ENCODE results near the gene CPE. TPM values are rescaled to one million over a fixed set of nuclear protein-coding genes. Genes with fewer than 3 reads are reported as not detected.

Gene CPE
- total and polyA plus RNA-seq, 10 of the 15 experiments (the other 5 are each of a cell fraction or from before 2014, with no cell fraction given), result 0.05 to 0.14 TPM; not detected in 8

GRCh38 chr4:165330071-165330470 is 48.7 kb upstream of the CPE start (continued):
- TF ChIP-seq REST (IDR thresholded peaks at IDR 0.05; ENCODE audit: low read depth, low read length), result no peak

- CTCF ChIA-PET, result interaction anchor here (0.9 to 1.6 kb wide), 4 partner anchors 11 to 199 kb away, joined by 3 to 8 read pairs (median 3); no protein-coding TSS in a partner anchor
- Histone ChIP-seq H3K36me3 (ENCODE audit: control insufficient read depth in 2 of 2, insufficient read depth in 2 of 2, low read length in 1 of 2) (peaks cover 0 to 9% of the 10 kb centered on the region in 2 experiments; a peak in 2 of 4 replicates), H3K9ac (ENCODE audit: control insufficient read depth, insufficient read depth, low read length) (no peak overlapping the region), H3K27ac (ENCODE audit: control insufficient read depth, insufficient read depth) (no peak overlapping the region), H3K79me2 (ENCODE audit: control insufficient read depth, insufficient read depth, low read length) (peaks cover 82% of the 10 kb centered on the region), H3K27me3 (replicated peaks in 1 of 2; ENCODE audit: control insufficient read depth in 2 of 2, insufficient read depth in 2 of 2, low read length in 1 of 2) (no peaks in the 10 kb centered on the region), H3K9me3 (replicated peaks; ENCODE audit: control insufficient read depth, insufficient read depth, low read length) (no peaks in the 10 kb centered on the region), H2AFZ (ENCODE audit: control insufficient read depth, low read depth, low read length) (no peak overlapping the region), H4K20me1 (ENCODE audit: control insufficient read depth, insufficient read depth) (no peaks in the 10 kb centered on the region), H3K4me1 (ENCODE audit: control insufficient read depth, insufficient read depth, low read length) (peaks cover 4% of the 10 kb centered on the region), H3K4me3 (peak overlapping the region; percentile 60), H3K4me2 (ENCODE audit: control insufficient read depth, insufficient read depth) (peak overlapping the region; percentile 88)
- no peak for TF ChIP-seq TCF7 (IDR thresholded peaks at IDR 0.05; ENCODE audit: borderline replicate concordance)
- TF ChIP-seq LARP7 (IDR thresholded peaks at IDR 0.05), result no peak
- no peak for TF ChIP-seq POLR2AphosphoS5 (IDR thresholded peaks at IDR 0.05; ENCODE audit: low read length)
- TF ChIP-seq CHD4 (IDR thresholded peaks at IDR 0.05), result no peak
- TF ChIP-seq SUZ12 (IDR thresholded peaks at IDR 0.05; ENCODE audit: unreplicated experiment), result no peak
- TF ChIP-seq EZH2 (IDR thresholded peaks at IDR 0.05; ENCODE audit: borderline replicate concordance, control insufficient read depth, low read depth, low read length), result no peak
- no peak for TF ChIP-seq EP300 (IDR thresholded peaks at IDR 0.05; ENCODE audit: borderline replicate concordance in 1 of 2, control insufficient read depth in 1 of 2, low read depth in 2 of 2, low read length in 2 of 2)
- TF ChIP-seq PKNOX1 (IDR thresholded peaks at IDR 0.05), result no peak
- TF ChIP-seq NRF1 (conservative IDR thresholded peaks at IDR 0.05; ENCODE audit: low read depth, low read length), result no peak
- TF ChIP-seq ETV6 (conservative IDR thresholded peaks at IDR 0.05 in 1 of 2, IDR thresholded peaks at IDR 0.05 in 1 of 2; ENCODE audit: borderline replicate concordance in 1 of 2, low read depth in 1 of 2), result no peak
- TF ChIP-seq HSF1 (IDR thresholded peaks at IDR 0.05; ENCODE audit: low read depth, low read length), result no peak
- 64% methylated on average over 5 of the region's 5 CpGs for WGBS (ENCODE audit: insufficient coverage, insufficient replicate concordance, low lambda C conversion rate, missing lambda C conversion rate)
- RAD21 ChIA-PET (ENCODE audit: unreplicated experiment), result interaction anchor here (1.4 kb wide), 1 partner anchor 199 kb away, joined by 8 read pairs; no protein-coding TSS in a partner anchor
- DNase-seq (ENCODE audit: low read depth, low spot score) (no peak), ATAC-seq (no peak), FAIRE-seq (no peak)
- SMC1A ChIA-PET (ENCODE audit: uncharacterized antibody, unreplicated experiment), result interaction anchor here (0.9 to 5.3 kb wide), 7 partner anchors 9 to 162 kb away, joined by 3 to 33 read pairs (median 3); no protein-coding TSS in a partner anchor
- POLR2A ChIA-PET, result interaction anchor here (0.7 to 3.7 kb wide), 6 partner anchors 12 to 1361 kb away, joined by 3 to 24 read pairs (median 5); no protein-coding TSS in a partner anchor
- in situ Hi-C loops (cut with MboI), result no loop called here
- intact Hi-C loops (cut with micrococcal nuclease; ENCODE audit: unreplicated experiment), result no loop called here
- BruUV-seq (replicated peaks), result no TSS peak
Observed at GRCh38 chr4:165330666-165331065, 48.1 kb upstream of the CPE start.

All from GM12878 (cell line).